Stimulated activated naive CD4-positive, alpha-beta T cell treated with Interleukin-2 at 50 U/mL for 16 hours (primary cell): ENCODE data around the gene IL1R1.

Experiments used
- DNase-seq: peaks from one replicate; lab custom pipeline; 2025; lab: John Stamatoyannopoulos, UW

IL1R1 gene

DNA sequence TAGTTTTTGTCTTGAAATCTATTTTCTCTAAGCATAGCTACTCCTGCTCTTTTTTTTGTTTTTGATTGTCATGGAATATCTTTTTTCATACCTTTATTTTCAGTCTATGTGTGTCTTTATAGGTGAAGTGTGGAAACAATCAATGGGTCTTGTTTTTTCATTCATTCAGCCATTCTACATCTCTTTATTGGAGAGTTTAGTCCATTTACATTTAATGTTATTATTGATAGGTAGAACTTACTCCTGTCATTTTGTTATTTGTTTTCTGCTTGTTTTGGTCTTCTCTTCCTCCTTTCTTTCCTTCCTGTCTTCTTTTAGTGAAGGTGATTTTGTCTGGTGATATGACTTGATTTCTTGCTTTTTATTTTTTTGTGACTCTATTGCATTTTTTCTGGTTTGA is 62.1 kb downstream of the IL1R1 start:
- DNase-seq: no peak

GRCh38 chr2:102206666-102207341 is 64.3 kb downstream of the IL1R1 start:
- no peak for DNase-seq

DNA sequence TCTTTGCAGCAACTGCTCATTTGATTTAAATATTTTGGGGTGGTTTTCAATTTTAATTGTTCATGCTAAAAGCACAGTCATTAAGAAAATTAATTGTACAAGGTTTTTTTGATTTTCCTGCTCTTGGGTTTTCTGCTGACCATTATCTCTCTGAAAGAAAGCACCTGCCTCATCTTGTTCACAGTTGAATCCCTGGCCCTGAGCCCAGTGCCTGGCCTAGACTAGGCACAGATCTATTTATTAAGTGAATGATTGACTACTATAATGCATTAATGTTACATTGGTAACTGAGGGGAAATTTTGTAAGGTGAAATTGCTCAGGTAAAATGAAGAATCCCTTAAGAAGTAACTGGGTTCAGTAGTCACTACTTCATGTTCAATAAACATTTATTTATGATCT is 66.2 kb downstream of the IL1R1 start:
- no peak for DNase-seq

GRCh38 chr2:102209474-102209873 is 66.9 kb downstream of the IL1R1 start:
- no peak for DNase-seq

- no peak for DNase-seq
These were observed 74.5 kb downstream of the IL1R1 start for GRCh38 chr2:102217032-102217431.

DNA sequence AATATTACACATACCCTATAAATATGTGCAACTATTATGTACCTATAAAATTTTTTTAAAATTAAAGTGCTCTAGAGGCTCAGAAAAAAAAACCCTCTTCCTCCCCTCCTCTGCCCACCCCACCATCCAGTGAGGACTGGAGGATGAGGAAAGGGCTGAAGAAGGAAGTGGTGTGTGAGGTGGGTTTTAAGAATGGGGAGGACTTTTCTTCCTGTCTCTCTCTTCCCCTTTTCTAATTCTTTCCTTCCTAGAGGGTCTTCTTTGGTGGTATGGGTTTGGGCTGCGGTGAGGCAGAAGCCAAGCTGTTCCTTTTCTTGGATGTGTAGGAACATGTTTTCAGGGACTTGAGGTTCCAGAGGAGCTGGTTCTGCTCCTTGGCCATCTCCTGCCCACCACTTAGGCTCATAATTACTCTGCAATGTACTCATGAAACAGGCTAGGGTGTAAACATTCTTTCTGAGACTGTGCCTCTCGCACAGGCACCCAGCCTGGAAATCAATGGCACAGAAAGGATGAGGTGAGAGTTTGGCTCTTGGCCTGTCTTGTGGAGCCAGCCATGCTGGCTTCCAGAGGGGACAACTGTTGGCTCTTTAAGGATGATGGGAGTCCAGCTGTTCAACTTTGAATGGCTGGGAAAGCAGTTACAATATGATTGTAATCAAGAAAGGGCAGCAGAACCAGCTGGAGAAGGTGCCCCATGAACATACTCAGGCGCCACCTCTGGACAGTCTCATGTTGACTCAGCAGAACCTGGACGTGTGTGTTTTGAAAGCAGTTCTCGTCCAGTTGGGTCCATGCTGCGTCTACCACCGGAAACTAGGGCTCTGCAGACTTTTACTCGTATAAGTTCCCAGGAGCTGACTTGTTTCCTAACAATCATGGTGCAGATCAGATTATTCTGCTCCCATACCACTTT is 82.5 kb downstream of the IL1R1 start:
- DNase-seq: no peak

DNA sequence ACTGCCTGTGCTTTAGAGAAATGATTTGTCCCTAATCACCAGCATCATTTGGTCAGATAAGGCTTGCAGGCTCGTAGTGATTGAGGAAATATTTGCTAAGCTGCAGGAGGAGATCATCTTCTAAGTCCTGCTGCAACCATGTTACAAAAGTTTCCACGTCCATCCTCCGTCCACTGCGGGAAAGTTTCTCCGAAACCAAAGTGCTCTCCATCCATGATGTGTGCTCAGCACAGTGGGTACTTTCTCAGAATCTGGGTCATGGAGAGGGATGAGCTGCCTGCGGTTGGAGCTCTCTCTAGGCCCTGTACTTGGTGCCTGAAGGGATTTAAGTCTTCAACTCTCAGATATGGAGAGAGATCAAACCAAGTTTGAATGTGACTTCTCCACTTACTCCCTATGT is 83.6 kb downstream of the IL1R1 start:
- DNase-seq: no peak

- DNase-seq: no peak
These were observed 84.3 kb downstream of the IL1R1 start for GRCh38 chr2:102226612-102227391.

DNA sequence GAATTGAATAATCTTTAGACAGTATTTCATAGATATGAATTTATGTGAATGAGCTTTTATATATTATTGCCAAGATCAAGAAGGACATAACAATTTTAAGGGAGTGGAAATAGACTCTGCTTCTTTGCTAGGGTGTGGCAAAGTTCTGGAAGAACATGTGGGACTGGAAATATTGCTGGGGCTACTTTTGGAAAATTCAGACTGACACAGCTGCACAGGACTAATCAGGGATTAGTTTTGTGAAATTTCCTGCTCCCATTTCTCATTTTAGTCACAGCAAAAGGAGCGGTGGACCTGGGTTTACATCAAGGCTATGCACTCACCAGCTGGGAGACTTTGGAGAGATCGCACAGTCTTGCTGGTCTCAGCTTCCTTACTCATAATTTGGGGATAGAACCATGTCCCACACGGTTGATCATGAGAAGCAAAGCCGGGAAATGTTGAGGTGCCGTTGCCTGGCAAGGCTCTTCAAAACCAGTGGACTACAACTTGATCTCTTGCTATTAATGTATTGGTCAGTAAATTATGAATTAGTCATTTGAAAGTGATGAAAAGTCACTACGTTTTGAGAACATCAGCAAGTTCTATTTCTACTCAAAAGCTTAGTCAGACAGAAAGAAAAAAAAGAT is 86.7 kb downstream of the IL1R1 start:
- no peak for DNase-seq
